GM18519 (cell line): ENCODE measurements around the gene DOCK1.
"Not testable (repeated sequence)": the region's sequence is repeated elsewhere in the genome, so short reads cannot be mapped to it uniquely, and the experiment has no call there.

Source experiments
- ATAC-seq: cut with Tn5 transposase; IDR thresholded peaks from one replicate; pipeline ENCODE4 v1.9.1; 2021; ENCODE audit warnings: mild to moderate bottlenecking, moderate library complexity; ENCODE audit not compliant: unreplicated experiment, low FRiP score

DOCK1 gene

GRCh38 chr10:126924180-126924914 is 19.1 kb downstream of the DOCK1 start:
- no peak for ATAC-seq

DNA sequence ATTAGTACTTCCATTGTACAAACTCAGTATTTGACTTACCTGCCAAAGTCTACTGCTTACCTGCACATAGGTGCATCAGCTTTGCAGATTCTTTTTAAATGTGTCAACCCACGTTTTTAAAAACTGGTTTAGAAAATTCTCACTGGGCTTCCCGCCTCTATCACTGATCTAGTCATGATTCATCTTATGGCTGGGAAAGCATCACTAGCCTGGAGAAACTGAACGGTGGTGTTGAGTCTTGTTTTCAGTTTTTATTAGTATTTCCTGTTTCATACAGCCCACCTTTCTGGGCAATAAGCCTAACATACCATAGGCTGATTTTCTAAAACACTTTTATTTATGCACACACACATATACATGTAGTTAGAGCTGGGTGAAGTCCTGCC is 19.7 kb downstream of the DOCK1 start:
- no peak for ATAC-seq

- ATAC-seq = no peak
Measured at GRCh38 chr10:126926568-126926967, 21.3 kb downstream of the DOCK1 start.

GRCh38 chr10:126927799-126928198 is 22.6 kb downstream of the DOCK1 start:
- no peak for ATAC-seq

GRCh38 chr10:126928274-126928673 is 23.0 kb downstream of the DOCK1 start:
- no peak for ATAC-seq

- no peak for ATAC-seq
Measured at GRCh38 chr10:126929391-126929790, 24.2 kb downstream of the DOCK1 start.

DNA sequence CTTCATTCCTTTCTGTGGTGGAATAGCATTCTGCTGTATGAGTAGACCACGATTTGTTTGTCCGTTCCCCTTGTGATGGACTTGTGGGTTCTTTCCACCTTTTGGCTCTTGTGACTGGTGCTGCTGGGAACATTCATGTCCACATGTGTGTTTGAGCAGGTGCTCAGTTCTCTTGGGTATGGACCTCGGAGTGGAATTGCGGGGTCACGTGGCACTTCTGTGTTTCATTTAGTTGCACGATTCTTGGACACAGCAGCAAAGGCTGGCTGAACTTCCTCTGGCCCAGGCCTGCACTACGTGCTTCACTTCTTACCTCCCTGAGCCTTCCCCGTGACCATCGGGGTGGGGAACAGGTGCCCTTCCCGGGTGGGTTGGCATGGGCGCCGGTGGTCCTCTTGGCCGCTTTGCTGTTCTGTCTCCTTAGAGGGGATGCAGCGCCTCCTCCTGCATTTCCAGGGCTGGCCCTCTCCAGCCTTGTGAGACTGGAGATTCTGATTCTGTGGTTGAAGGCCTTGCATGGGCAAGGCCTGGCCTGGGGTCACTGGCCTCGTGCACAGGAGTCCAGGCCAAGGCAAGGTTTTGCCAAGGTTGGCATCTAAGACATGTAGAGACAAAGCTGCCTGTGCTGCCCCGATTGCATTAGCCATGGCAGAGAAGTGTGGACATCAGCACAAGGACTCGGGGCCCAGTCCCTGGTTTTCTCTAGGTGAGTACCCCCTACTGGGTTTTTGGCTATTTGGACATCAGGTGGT is 25.1 kb downstream of the DOCK1 start:
- ATAC-seq = no peak

GRCh38 chr10:126930883-126931503 is 25.8 kb downstream of the DOCK1 start:
- no peak for ATAC-seq

- no peak for ATAC-seq
Measured at GRCh38 chr10:126931544-126931943, 26.3 kb downstream of the DOCK1 start.

- no peak for ATAC-seq
Measured at GRCh38 chr10:126932516-126932915, 27.3 kb downstream of the DOCK1 start.

- ATAC-seq = no peak
Measured at GRCh38 chr10:126933116-126933515, 27.9 kb downstream of the DOCK1 start.

- ATAC-seq = no peak
Measured at GRCh38 chr10:126935263-126935946, 30.2 kb downstream of the DOCK1 start.

- ATAC-seq = no peak
Measured at GRCh38 chr10:126937026-126937425, 31.8 kb downstream of the DOCK1 start.

GRCh38 chr10:126938121-126938520 is 32.9 kb downstream of the DOCK1 start:
- not testable (repeated sequence) for ATAC-seq

- ATAC-seq = no peak
Measured at GRCh38 chr10:126939706-126940105, 34.5 kb downstream of the DOCK1 start.

DNA sequence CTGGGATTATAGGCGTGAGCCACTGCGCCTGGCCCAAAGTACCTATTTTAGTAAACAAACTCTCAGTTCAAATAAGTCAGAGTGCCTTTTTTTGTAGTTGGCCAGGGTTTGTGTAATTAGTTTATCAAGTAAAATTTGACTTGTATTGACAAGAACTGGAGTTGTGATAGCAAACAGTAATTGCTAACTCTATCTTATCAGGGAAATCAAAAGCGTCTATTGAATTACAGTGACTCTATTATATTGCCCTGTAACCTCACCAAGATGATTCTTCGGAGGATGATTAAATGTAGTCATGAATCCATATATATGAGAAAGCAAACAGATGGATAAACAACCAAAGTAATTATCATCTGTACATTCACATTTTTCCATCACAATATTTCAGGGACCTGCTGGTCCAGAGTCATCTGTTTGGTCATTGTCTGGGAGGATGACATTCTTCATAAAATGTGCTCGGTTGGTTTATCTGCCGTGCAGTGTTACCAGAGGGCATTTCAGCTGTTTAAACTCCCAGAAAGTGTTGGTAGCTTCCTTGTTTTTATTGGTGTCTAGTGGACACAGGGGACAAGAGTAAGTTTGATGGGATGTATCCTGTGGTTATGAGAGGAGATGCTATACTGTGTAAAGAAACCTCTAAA is 35.6 kb downstream of the DOCK1 start:
- no peak for ATAC-seq

GRCh38 chr10:126944191-126944590 is 39.0 kb downstream of the DOCK1 start:
- ATAC-seq = no peak

GRCh38 chr10:126945351-126946030 is 40.3 kb downstream of the DOCK1 start:
- ATAC-seq = no peak

GRCh38 chr10:126946746-126947145 is 41.5 kb downstream of the DOCK1 start:
- ATAC-seq = no peak
